GM19193 (cell line): ENCODE measurements around the gene FUOM.

ENCODE experiments used
- POLR2A ChIP-seq: IDR thresholded peaks from 4 replicates; pipeline ENCODE4 v1.6.1; 2011; ENCODE audit not compliant: insufficient read depth, insufficient read length; ENCODE audit errors: extremely low read depth

FUOM gene

DNA sequence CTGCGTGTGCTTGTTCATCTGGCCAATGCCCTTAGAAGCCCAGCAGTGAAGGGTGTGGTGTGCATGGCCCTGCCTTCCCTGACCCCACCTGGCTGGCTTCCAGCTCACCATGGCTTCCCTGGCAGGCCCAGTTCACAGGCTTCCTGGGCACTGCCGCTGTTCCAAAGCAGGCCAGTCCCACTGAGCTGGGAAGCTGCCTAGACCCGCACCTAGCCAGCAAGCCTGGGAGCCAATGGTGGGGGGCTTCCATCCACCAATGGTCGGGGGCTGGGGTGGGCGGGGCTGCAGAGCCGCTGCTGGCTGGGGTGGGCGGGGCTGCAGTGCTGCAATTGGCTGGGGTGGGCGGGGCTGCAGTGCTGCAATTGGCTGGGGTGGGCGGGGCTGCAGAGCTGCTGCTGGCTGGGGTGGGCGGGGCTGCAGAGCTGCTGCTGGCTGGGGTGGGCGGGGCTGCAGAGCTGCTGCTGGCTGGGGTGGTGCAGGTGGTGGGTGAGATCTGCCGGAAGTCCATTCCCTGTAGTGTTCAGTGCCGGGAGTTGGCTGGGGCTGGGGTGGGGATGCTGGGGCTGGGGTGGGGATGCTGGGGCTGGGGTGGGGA, 33.5 kb downstream of the FUOM start:
- no peak for TF ChIP-seq POLR2A

DNA sequence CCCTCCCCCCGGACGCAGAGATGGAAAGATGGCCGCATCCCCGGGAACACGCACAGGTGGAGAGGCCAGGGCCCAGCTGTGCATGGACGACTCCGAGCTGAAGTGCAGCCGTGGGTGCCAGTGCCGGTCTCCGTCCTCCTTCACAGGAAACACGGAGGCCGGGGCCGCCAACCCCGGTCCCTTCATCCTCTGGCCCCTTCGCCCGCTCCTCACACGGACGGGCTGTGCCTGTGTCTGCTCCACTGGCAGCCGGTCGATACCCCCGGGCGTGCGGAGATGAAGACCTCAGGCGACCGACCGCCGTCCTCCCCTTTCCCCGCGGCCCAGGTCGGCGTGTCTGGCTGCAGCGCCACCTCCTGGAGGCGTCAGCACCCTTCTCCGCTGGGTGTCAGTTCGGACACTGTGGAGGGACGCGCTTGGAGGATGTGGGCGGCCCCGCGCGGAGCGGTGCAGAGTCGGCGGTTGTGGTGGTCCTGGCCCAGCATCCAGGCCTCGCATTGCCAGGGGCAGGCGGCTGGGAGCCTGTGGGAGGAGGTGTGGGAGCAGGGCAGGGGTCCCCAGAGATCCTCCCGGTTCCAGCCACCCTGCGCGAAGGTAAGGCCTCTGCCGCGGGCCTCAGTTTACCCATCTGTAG, 39.2 kb downstream of the FUOM start:
- no peak for TF ChIP-seq POLR2A

DNA sequence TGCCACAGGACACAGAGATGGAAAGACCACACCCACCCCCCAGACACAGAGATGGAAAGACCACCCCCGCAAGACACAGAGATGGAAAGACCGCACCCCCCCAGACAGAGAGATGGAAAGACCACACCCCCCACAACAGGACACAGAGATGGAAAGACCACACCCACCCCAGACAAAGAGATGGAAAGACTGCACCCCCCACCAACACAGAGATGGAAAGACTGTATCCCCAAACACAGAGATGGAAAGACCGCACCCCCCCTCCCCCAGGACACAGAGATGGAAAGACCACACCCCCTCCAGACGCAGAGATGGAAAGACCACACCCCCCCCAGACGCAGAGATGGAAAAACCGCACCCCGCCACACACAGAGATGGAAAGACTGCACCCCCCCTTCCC, 41.1 kb downstream of the FUOM start:
- TF ChIP-seq POLR2A, result no peak

DNA sequence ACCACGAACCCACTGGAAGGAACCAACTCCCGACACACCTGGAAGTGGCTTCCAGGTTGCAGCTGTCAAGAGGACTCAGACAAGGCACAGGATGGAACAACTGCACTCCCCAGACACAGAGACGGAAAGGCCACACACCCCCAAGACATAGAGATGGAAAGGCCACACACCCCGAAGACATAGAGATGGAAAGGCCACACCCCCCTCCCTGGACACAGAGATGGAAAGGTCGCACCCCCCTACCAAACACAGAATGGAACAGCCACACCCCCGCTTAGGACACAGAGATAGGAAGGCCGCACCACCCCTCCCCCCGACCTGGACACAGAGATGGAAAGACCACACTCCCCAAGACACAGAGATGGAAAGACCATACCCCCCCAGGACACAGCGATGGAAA, 41.6 kb downstream of the FUOM start:
- TF ChIP-seq POLR2A, result no peak

DNA sequence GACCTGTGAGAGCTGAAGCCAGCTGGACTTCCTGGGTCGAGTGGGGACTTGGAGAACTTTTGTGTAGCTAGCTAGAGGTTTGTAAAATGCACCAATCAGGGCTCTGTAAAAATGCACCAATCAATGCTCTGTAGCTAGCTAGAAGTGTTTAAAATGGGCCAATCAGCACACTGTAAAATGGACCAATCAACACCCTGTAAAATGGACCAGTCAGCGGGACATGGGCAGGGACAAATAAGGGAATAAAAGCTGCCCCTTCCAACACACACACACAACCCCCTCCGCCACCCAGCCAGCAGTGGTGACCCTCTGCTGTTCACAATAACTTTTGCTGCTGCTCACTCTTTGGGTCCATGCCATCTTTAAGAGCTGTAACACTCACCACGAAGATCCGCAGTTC, 42.0 kb downstream of the FUOM start:
- TF ChIP-seq POLR2A, result no peak

DNA sequence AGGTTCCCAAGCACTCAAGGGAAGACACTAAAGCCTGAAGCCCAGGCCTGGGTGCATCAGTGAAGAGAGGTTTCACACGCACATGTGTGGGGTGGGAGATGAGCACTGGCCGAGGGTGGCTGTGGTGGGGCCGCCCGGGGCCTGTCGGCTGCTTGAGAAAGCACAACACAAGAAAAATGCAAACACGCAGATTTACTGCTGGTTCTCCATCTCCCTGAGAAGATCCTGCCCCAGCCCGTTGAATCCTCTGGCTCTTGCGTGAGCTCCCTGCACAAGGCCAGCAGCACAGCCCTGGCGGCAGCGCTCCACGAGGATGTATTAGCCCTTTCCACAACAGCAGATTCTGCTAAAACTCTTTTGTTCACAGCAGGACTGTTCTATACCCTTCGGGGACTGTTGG, 42.9 kb downstream of the FUOM start:
- no peak for TF ChIP-seq POLR2A

DNA sequence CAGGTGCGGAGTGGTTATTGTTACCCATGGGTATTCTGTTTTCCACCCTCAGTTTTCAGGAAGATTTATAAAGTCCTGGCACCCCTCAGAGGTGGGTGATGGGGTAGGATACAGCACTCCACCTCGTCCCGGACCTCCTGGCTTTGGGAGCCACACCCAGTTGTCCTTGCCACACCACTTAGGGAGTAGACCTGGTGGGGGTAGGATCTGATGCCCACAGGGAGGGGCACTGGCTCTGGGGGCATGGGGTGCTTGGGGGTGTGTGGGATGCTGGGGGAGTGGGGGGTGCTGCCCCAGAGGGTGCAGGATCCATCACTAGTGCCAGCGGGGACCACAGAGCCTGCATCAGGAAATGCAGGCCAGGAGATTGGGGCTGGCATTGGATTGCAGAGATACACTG, 44.6 kb downstream of the FUOM start:
- no peak for TF ChIP-seq POLR2A

DNA sequence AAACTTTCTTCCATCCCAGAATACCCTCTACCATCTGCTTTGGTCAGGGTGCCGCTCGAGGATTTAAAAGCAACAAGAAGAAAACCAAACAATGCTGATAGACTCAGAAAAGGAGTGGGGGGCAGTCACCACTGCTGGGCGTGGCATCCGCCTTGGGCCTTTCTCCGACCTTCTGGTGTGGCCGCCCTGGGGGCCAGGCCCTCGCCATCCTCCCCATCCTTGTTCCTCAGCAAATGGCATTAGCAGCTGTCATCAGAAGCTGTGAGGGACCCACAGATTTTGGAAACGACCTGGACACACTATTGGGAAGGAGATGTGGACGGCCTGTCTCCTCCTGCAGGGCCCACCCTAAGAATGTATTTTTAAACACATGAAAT, 45.1 kb downstream of the FUOM start:
- TF ChIP-seq POLR2A, result no peak

DNA sequence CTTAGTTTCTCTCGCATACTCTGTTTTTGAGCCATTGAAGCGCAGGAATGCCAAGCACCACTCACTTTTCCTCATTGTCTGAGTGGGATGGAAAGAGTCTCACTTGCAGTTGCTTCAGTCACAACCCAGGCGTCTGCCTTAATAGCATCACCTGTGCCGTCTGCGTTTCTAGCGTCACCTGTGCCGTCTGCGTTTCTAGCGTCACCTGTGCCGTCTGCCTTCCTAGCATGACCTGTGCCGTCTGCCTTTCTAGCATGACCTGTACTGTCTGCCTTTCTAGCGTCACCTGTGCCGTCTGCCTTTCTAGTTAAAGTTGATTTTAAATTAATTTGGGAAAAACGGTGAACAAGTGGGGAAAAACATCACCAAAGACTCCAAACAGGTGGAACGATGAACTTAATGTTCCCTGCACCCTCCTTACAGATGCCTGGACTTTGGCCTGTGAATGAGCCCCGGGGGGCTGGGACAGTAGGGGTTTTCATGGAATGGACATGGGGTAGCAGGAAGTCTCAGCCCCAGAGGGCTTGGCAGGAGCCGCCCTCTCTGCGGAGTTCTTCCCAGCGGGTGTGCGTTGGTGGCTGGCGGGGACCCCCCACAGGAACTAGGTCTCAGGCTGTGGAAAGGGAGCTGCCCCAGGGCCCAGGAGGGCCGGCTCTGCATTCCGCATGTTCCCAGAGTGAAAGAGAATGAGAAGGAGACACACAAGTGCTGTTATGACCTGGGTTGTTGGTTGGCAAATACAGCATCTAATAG, 45.6 kb downstream of the FUOM start:
- TF ChIP-seq POLR2A, result no peak

DNA sequence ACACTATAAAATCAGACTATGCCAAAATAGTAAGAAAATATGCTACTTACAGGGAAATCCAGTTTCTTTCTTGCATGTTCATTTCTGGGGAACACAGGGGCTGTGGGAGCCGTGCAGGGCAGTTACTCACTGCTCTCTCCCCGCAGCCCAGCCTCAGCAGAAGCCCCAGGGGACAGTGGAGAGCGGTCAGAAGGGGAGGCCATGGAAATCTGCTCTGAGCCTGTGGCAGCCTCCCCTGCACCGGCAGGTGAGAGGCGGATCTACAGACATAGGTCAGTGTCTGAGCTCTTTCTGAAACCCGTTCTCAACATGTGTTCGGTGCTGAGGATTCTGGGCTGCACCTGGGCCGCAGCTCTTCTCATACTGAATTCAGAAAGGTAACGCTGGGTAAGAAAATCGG, 46.2 kb downstream of the FUOM start:
- TF ChIP-seq POLR2A, result no peak

DNA sequence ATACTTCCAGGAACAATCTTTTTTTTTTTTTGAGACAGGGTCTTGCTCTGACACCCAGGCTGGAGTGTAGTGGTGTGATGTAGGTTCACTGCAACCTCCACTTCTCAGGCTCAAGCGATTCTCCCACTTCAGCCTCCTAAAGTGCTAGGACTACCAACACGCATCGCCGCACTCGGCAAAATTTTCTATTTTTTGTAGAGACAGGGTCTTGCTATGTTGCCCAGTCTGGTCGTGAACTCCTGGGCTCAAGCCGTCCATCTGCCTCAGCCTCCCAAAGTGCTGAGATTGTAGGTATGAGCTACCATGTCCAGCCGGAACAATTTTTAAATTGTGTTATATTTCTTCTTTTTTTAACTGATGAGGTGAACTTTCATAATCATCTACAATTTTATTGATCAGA, 47.0 kb downstream of the FUOM start:
- no peak for TF ChIP-seq POLR2A

DNA sequence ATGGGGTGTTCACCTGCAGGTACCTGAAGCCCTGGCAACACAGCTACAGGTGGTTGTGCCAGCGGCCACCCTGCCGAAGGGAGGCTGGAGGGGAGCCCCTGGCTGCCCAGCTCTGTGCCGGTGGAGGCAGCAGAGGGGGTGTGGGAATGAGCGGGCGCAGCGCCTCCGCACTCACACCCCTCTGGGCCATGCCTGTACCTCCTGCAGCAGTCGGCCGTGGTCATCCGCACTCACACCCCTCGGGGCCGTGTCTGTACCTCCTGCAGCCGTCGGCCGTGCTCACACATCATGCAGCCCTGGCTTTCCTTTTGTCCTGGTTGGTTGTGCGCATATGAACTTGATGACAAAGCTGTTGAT, 47.4 kb downstream of the FUOM start:
- TF ChIP-seq POLR2A, result no peak

DNA sequence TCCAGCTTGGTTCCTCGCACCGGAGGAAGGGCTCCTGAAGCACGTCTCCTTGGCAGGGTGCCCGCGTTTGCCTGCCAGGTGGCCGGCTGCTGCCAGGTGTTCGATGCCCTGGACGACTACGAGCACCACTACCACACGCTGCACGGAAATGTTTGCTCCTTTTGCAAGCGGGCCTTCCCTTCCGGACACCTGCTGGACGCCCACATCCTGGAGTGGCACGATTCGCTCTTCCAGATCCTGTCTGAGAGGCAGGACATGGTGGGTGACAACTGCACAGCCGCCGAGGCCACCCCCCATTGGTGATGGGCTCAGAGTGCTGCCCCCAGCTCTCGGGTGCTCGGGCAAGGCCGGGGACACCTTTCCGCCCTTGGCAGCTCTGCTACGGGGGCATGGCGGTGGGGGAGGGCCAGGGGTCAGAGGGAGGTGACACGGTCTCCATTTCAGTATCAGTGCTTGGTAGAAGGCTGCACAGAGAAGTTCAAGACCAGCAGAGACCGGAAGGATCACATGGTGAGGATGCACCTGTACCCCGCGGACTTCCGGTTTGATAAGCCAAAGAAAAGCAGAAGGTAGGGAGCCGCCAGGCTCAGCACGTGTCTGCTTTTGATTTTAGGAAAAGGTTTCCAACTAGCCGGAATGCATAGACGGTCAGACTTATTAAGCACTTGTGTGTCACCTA, 48.0 kb downstream of the FUOM start:
- TF ChIP-seq POLR2A, result no peak

DNA sequence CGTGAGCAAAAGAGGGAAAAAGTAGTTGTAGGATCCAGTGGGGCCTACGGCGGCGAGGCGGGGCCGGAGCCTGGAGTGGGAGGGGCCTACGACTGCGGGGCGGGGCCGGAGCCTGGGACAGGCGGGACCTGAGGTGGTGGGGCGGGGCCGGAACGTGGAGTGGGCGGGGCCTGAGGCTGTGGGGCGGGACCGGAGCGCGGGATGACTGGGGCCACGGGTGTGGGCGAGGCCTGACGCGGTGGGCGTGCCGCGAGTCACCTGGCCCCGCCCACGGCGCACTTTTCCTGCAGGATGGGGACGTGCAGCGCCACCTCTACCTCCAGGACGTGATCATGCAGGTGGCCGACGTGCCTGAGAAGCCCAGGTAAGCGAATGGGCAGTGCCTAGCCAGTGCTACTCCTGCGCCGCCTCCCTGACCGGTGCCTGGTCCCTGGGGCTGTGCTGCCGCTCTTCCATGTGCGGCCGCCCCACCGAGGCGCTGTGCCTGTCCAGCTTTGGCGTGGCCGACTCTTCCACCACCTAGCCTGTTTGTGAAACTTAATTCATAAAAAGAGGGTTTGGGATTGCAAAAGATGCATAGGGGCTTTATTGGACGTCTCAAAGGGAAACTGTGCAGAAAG, 48.6 kb downstream of the FUOM start:
- TF ChIP-seq POLR2A, result no peak

DNA sequence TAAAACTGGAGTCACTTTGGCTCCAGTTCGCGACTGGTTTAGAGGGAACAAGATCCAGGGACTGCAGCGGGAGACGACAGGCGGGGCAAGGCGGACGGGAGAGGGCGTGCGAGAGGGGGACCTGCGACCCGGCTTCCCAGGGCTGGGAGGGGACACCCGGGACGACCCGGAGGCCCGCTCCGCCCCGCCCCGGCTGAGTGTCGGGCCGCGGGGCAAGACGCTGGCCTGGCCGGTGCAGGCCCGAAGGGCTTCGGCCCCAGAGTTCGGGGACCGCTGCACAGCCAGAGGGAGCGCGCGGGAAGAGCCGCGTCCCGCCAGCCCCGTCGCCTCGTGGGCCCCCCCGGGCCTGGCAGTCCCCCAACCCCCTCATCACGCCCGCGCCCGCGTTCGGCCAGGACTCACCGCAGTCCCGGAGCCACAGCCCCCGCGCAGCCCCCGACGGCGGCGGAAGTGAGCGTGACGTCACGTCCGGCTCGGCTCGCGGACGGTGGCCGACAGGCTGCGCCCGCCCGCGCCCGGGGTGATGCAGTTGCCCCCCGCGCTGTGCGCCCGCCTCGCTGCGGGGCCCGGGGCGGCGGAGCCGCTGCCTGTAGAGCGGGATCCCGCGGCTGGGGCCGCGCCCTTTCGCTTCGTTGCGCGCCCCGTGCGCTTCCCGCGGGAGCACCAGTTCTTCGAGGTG, 49.3 kb downstream of the FUOM start, which contains the start of the genes TUBGCP2 and ZNF511:
Gene TUBGCP2 (minus strand): TSS at position 452 of the 679 bp plus-strand sequence. CDS start 5,931 bp downstream, outside the sequence.
Gene ZNF511 (plus strand): TSS at position 494 of the 679 bp plus-strand sequence. CDS start 30 bp downstream, at position 524.
- TF ChIP-seq POLR2A, result peak; percentile 83
